DLD1 (cell line): Measurements from ENCODE around the gene TM9SF2.

Experiments used
- in situ Hi-C: cut with HindIII; loops from 2 replicates; pipeline ENCODE4 v1.10.0; 2017; ENCODE audit warnings: low sequenced_read_pairs

The TM9SF2 gene

GRCh38 chr13:99575376-99576120 is 74.3 kb downstream of the TM9SF2 start:
- in situ Hi-C loops: no loop called here

- in situ Hi-C loops: no loop called here
Observed at GRCh38 chr13:99577934-99578917, 77.0 kb downstream of the TM9SF2 start.

- in situ Hi-C loops: no loop called here
Observed at GRCh38 chr13:99580500-99581268, 79.4 kb downstream of the TM9SF2 start.

DNA sequence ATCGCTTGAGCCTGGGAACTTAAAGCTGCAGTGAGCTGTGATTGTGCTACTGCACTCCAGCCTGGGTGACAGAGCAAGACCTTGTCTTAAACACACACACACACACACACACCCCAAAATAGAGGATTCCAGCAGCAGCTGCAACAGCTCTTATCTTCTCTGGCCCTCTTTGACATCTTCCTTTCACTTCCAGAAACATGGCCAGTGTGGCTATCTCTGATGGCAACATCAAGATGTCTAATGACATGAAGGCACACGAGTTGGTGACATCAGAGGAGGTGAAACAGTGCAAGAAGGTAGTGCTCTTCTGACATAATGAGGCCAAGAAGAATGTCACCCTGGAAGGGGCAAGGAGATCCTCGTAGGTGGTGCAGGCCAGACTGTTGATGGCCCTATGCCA is 81.2 kb downstream of the TM9SF2 start:
- in situ Hi-C loops: no loop called here

DNA sequence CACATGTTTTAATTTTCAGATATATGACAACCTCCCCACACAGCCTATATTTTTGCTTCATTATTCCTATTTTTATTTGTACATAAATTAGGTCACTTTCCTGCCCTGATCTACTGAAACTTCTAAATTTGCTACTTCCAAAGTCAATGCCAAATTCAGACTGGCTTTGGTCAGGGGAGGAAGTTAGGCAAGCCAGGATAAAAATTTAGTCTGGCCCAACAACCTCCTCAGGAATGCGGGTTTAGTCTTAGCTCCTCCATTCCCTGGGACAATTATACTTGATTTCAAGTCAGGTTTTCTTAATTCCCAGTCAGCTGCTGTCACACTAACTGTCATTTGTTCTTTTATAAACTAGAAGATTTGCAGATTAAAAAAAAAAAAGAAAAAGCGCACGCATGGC is 84.3 kb downstream of the TM9SF2 start:
- in situ Hi-C loops: no loop called here

DNA sequence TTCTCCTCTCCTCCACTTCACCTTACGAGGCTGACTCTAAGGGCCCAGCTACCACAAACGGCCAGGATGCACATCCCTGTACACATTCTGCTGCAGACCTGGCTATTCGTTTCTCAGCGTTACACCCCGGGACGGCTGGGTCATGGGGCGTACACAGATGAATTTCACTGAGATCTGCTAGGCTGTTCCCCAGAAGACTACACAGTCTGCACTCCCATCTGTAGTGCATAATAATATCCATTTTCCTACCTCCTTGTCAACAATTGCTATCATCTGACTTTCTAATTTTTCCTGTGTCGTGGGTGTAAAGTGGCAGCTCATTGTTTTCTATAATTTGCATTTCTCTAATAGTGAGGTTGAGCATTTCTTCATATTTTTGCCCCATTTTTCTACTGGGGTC is 85.7 kb downstream of the TM9SF2 start:
- in situ Hi-C loops: no loop called here

GRCh38 chr13:99587893-99588606 is 86.8 kb downstream of the TM9SF2 start:
- in situ Hi-C loops: no loop called here

DNA sequence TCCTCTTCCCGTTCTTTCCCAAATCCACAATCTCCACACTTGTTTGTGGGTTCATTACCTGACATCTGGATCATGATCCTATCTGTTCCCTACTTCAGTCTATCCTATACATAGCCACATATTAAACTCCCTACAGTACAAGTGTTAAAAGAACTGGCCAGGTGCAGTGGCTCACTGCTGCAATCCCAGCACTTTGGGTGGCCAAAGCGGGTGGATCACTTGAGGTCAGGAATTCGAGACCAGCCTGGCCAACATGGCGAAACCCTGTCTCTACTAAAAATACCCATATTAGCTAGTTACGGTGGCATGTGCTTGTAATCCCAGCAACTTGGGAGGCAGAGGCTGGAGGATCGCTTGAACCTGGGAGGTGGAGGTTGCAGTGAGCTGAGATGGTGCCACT is 88.3 kb downstream of the TM9SF2 start:
- in situ Hi-C loops: no loop called here

DNA sequence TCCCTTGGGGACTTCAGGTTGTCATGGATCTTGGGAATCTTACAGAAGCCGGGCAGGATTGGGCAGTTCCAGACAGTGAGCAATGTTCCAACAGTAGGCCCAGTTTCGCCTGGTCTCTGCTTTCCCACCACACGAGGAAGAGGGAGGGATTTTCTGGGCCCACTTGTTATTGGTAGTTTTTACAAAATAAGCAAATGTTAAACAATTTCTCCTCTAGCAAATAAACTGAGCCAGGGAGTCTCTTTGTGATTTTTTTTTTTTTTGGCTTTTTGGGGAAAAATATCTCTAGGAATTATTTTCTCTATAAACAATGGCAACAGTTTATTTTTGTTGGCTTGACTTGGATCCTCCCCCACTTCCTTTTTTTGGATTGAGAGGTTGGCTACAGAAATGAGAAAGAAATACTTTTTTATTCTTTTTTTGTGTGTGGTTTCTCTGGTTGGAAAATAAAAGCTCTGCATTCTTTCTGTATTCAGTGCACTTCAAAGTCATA is 89.3 kb downstream of the TM9SF2 start:
- in situ Hi-C loops: no loop called here

DNA sequence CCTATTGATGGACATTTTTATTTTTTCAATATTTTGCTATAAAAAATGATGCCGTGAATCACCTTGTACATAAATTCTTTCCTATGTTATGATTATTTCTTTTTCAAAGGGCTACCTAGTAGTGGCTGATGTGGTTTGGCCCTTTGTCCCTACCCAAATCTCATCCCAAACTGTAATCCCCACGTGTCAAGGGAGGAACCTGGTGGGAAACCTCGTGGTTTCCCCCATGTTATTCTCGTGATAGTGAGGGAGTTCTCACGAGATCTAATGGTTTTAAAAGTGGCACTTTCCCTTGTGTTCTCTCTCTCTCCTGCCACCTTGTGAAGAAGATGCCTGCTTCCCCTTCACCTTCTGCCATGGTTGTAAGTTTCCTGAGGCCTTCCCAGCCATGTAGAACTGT is 94.9 kb downstream of the TM9SF2 start:
- in situ Hi-C loops: no loop called here

DNA sequence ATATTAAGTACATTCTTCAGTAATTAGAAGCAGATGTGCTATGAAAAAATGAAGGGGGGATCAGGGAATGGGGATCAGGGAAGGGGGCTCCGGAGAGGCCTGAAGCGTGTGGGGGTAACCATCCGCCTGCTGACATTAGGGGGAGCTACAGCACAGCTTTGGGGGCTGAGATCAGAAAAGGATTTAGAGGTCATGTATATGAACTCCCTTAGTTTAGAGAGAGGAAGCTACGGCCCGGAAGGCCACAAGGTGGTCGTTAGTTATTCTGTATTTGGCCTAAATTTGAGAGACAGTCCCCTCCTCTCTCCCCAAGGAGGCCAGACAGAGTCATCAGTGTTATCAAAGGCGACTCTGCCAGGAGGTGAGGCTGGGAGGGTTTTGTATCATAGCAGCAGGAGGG is 99.0 kb downstream of the TM9SF2 start:
- in situ Hi-C loops: no loop called here

- in situ Hi-C loops: no loop called here
Observed at GRCh38 chr13:99601535-99601934, 100.3 kb downstream of the TM9SF2 start.

GRCh38 chr13:99604636-99605035 is 103.4 kb downstream of the TM9SF2 start:
- in situ Hi-C loops: no loop called here

DNA sequence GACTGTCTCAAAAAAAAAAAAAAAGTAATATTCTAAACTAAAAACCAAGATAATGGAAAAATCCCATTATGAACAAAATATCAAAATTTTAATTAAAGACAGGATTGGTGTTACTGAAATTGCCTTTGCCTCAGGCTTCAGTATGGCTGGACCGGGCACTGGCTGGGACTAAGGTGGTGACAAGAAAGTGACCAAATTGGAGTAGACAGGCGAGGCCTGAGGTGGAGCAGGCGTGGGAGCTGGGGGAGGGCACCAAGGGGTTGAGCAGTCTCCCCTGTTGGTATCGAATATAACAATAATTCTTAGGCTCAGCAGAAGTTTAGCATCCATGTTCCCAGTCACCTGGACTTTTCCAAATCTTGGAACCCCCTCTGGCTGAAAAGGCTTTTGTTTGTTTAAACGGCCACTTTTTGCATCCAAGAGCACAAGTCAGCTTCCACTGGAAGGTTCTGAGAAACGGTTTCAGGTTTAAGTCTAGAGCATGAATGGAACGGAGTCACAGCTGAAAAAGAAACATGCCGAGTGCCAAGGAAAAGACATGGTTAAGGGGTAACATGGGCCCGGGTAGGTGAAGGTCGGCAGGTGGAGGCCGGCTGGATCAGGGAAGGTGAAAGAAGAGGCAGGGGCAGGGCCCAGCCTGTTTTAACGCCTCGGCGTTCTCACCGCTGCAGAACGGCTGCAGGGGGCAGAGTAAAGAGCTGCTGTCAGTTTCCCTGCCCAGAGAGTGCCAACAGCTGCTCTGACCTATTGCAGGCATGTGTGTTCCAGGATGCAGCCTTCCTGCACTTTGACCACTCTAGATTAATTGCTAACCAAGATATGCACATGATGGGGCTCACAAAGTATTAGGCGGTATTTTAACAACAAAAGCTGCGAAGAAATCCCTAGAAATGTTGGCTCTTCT is 104.4 kb downstream of the TM9SF2 start:
- in situ Hi-C loops: no loop called here

DNA sequence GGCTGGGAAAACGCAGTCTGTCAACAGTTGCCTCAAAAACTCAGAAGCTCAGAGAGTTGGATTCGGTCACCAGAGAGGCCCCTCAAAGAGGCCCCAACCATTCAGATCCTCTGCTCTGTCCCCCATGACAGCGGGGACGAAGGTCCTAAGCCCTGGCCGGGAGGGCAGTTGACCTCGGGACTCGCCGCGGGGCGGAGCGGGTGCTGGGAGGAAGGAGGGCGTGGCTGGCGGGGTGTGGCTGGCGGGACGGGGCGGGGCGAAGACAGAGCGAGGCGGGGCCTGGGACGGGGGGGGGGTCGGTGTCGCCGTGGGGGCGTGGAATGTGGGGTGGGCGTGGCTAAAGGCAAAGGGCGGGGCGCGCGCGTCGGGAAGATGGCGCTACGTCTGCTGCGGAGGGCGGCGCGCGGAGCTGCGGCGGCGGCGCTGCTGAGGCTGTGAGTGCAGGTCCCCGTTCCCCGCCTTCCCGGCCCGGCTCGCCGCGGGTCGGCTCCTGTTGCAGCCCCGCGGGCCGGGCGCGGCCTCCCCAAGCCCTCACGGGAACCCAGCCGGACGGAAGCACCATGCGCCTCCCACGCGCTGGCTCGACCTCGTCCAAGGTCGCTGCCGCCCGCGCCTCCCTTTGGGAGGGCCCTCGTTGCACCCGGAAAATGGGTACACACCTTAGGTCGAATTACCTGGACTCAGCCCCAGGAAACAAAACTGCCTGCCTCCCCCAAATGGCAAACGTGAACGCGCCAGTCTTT is 105.2 kb downstream of the TM9SF2 start, which contains the start of gene CLYBL:
TSS of gene CLYBL (plus strand) at position 367 of the 743 bp plus-strand sequence.
- in situ Hi-C loops: no loop called here

DNA sequence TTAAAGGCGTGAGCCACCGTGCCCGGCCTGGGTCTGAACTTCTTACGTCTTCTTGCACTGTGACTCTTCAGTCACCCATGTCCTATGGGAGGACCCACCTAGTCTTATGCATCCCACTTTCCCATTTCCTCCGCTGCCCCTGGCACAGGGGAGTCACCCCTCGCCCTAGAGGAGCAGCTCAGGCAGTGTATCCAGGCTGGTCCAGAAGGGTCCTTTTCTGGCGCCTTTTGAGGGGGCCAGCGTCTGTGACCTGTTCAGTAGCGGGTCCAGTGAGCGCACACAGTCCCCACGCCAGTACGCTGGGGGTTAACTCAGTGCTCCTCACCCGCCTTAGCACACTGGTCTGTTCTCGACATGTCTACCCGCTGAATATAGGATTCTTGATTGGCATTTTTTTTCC is 107.1 kb downstream of the TM9SF2 start:
- in situ Hi-C loops: no loop called here

DNA sequence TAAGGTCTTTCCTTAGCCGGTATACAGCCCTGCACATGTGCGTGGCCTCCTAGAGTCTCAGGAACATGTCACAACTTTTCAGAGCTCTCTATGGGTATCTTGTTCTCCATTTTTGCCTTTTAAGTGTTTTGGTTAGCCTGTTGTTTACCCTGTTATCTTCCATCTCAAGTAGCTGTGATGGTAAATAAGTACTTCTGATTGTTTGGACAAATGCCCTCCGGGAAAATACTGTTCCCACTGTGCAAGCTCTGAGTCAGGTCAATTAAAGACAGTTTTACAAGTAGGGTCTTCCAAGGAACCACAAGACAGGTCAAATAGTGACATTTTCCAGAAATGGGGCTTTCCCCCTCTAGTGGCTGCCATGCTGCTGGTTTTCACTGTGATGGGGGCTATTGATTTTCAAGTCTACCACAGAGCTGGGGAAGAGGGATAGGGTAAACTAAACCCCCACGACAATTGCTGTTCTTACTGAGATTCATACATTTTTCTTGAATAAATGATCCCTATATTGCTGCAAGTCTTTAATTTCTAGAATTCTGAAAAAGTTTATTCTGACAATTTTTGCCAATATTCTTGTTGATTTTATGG is 109.5 kb downstream of the TM9SF2 start:
- in situ Hi-C loops: no loop called here
